Liver (tissue), 9 donors: ENCODE results near the gene BSN. TPM values are rescaled to one million over a fixed set of nuclear protein-coding genes. Genes with fewer than 3 reads are reported as not detected.

Source experiments
- DNase-seq: peaks from one replicate; pipeline ENCODE4 v3.0.0-alpha.2; 2017; ENCODE audit warnings: low spot score
- H3K27ac ChIP-seq, 2 donors: one replicate each; pipeline ENCODE4 v1.7.0; 2013; ENCODE audit warnings: inconsistent platforms in 2 of 2, low read length in 2 of 2, control low read depth in 1 of 2, low read depth in 1 of 2, mild to moderate bottlenecking in 1 of 2
- H3K27me3 ChIP-seq, 4 donors: one replicate each; pipeline versions ENCODE4 v1.6.1 to v1.7.0; 2013; ENCODE audit warnings: low read length in 3 of 4, inconsistent platforms in 1 of 4, mild to moderate bottlenecking in 1 of 4, moderate library complexity in 1 of 4; ENCODE audit not compliant: control insufficient read depth in 4 of 4, insufficient read depth in 4 of 4
- H3K36me3 ChIP-seq, 4 donors: one replicate each; pipeline versions ENCODE4 v1.6.1 to v1.7.0; 2013; ENCODE audit warnings: low read length in 3 of 4, mild to moderate bottlenecking in 3 of 4, low read depth in 1 of 4, moderate library complexity in 1 of 4; ENCODE audit not compliant: control insufficient read depth in 4 of 4, insufficient read depth in 3 of 4
- H3K4me1 ChIP-seq, 4 donors: one replicate each; pipeline versions ENCODE4 v1.6.1 to v1.7.0; 2013; ENCODE audit warnings: low read length in 3 of 4, mild to moderate bottlenecking in 3 of 4, moderate library complexity in 1 of 4; ENCODE audit not compliant: control insufficient read depth in 4 of 4, insufficient read depth in 4 of 4
- H3K4me3 ChIP-seq, 3 donors: one replicate each; pipeline versions ENCODE4 v1.6.1 to v1.7.0; 2013; ENCODE audit warnings: low read length in 3 of 3, control low read depth in 1 of 3, low read depth in 1 of 3, mild to moderate bottlenecking in 1 of 3
- H3K9ac ChIP-seq, 2 donors: one replicate each; pipeline ENCODE4 v1.7.0; 2013; ENCODE audit warnings: low read length in 2 of 2, mild to moderate bottlenecking in 2 of 2, moderate library complexity in 2 of 2, control low read depth in 1 of 2, low read depth in 1 of 2
- H3K9me3 ChIP-seq, 4 donors: one replicate each; pipeline versions ENCODE4 v1.6.1 to v1.7.0; 2013; ENCODE audit warnings: low read length in 3 of 4; ENCODE audit not compliant: control insufficient read depth in 4 of 4
- EGR1 ChIP-seq, 2 donors: IDR thresholded peaks; 2 replicates each; pipeline ENCODE4 v1.6.1; 2016 to 2018; ENCODE audit warnings: antibody characterized with exemption in 2 of 2, low read depth in 2 of 2
- FOXA1 ChIP-seq: IDR thresholded peaks from 2 replicates; pipeline ENCODE4 v1.6.1; 2016; ENCODE audit warnings: antibody characterized with exemption
- FOXA2 ChIP-seq: IDR thresholded peaks from 2 replicates; pipeline ENCODE4 v1.6.1; 2016; ENCODE audit warnings: antibody characterized with exemption
- GABPA ChIP-seq, 2 donors: IDR thresholded peaks in 1 of 2; conservative IDR thresholded peaks in 1 of 2; 2 replicates each; pipeline ENCODE4 v1.6.1; 2016; ENCODE audit warnings: antibody characterized with exemption in 2 of 2, mild to moderate bottlenecking in 1 of 2, moderate library complexity in 1 of 2
- HNF4A ChIP-seq, 2 donors: conservative IDR thresholded peaks; 2 replicates each; pipeline ENCODE4 v1.6.1; 2016; ENCODE audit warnings: antibody characterized with exemption in 2 of 2, mild to moderate bottlenecking in 2 of 2
- HNF4G ChIP-seq: IDR thresholded peaks from 2 replicates; pipeline ENCODE4 v1.6.1; 2016; ENCODE audit warnings: antibody characterized with exemption
- JUND ChIP-seq, 2 donors: IDR thresholded peaks; 2 replicates each; pipeline ENCODE4 v1.6.1; 2016; ENCODE audit warnings: antibody characterized with exemption in 2 of 2
- NR2F2 ChIP-seq: IDR thresholded peaks from 2 replicates; pipeline ENCODE4 v1.6.1; 2016; ENCODE audit warnings: antibody characterized with exemption
- RAD21 ChIP-seq, 2 donors: IDR thresholded peaks; 2 replicates each; pipeline ENCODE4 v1.6.1; 2016; ENCODE audit warnings: antibody characterized with exemption in 2 of 2, mild to moderate bottlenecking in 2 of 2
- TAF1 ChIP-seq: conservative IDR thresholded peaks from 2 replicates; pipeline ENCODE4 v1.6.1; 2016; ENCODE audit warnings: antibody characterized with exemption, mild to moderate bottlenecking
- YY1 ChIP-seq: IDR thresholded peaks from 2 replicates; pipeline ENCODE4 v1.6.1; 2016; ENCODE audit warnings: antibody characterized with exemption, mild to moderate bottlenecking
- WGBS: extraction: QIAGEN DNeasy Blood & Tissue Kit; methylation state at CpG from one replicate; pipeline ENCODE4 v1.1.7; 2013; 5-methylcytosine and 5-hydroxymethylcytosine counted together
- polyA plus RNA-seq, 2 donors: library from polyadenylated mRNA; stranded (reverse) in 1 of 2; unstranded in 1 of 2; fragments of 200-250 nt in 1 of 2; fragments of >200 nt in 1 of 2; fragmentation: Nextera tagmentation in 1 of 2; extraction: Ambion mirVana in 1 of 2; gene quantifications; one replicate each; pipeline versions ENCODE4 v1.2.1 to v1.2.3, GENCODE V29; 2013 to 2015
- total RNA-seq, 2 donors: library from RNA; depleted of rRNA; stranded (reverse); fragments of >200 nt; gene quantifications; one replicate each; pipeline ENCODE4 v1.2.3, GENCODE V29; 2014
- TF ChIP-seq, protein P1 (sequence below): IDR thresholded peaks from 2 replicates; pipeline ENCODE4 v1.6.1; 2016; ENCODE audit warnings: antibody characterized with exemption, mild to moderate bottlenecking
- TF ChIP-seq, protein P2 (sequence below): IDR thresholded peaks from 2 replicates; pipeline ENCODE4 v1.6.1; 2016; ENCODE audit warnings: antibody characterized with exemption
- TF ChIP-seq, protein P3 (sequence below): IDR thresholded peaks from 2 replicates; pipeline ENCODE4 v1.6.1; 2016; ENCODE audit warnings: antibody characterized with exemption
- donor health status: healthy.
- donor health status: healthy.
- donor health status: healthy.
- donor health status: healthy.
- donor health status: healthy.

The BSN gene
- total and polyA plus RNA-seq, 4 donors: 0.32 to 0.67 (median 0.40) TPM

DNA sequence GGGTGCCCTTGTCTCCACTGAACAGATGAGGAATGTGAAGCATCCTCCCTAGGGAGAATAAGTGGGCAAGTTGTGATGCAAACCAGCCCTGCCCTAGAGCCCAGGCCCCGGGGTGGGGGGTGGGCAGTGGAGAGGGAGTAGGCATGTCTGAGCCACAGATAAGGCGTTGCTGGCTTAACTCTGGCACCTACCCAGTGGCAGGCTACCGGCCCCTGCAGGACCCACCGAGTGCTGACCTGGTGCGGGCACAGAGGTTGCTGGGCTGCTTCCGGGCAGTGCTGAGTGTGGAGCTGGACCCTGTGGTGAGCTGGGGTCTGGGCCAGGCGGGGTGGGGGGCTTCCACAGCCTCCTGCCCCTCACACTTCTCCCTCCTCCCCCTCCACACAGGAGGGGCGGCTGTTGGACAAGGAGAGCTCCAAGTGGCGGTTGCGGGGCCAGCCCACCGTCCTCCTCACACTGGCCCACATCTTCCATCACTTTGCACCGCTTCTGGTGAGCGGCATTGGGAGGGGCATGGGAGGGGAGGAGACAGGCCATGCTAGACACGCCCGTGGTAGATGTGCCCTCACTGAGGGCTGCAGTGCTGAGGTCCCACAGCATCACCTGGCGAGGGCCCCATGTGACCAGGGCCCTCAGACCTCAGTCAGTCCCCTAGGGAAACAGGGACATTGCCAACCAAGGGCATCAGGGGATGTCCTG, 145.2 kb downstream of the BSN start:
- TF ChIP-seq, protein P1, sequence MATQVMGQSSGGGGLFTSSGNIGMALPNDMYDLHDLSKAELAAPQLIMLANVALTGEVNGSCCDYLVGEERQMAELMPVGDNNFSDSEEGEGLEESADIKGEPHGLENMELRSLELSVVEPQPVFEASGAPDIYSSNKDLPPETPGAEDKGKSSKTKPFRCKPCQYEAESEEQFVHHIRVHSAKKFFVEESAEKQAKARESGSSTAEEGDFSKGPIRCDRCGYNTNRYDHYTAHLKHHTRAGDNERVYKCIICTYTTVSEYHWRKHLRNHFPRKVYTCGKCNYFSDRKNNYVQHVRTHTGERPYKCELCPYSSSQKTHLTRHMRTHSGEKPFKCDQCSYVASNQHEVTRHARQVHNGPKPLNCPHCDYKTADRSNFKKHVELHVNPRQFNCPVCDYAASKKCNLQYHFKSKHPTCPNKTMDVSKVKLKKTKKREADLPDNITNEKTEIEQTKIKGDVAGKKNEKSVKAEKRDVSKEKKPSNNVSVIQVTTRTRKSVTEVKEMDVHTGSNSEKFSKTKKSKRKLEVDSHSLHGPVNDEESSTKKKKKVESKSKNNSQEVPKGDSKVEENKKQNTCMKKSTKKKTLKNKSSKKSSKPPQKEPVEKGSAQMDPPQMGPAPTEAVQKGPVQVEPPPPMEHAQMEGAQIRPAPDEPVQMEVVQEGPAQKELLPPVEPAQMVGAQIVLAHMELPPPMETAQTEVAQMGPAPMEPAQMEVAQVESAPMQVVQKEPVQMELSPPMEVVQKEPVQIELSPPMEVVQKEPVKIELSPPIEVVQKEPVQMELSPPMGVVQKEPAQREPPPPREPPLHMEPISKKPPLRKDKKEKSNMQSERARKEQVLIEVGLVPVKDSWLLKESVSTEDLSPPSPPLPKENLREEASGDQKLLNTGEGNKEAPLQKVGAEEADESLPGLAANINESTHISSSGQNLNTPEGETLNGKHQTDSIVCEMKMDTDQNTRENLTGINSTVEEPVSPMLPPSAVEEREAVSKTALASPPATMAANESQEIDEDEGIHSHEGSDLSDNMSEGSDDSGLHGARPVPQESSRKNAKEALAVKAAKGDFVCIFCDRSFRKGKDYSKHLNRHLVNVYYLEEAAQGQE: no peak
- TF ChIP-seq, protein P2, sequence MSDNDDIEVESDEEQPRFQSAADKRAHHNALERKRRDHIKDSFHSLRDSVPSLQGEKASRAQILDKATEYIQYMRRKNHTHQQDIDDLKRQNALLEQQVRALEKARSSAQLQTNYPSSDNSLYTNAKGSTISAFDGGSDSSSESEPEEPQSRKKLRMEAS: no peak
- TF ChIP-seq HNF4G (no peak), FOXA2 (no peak)
- peaks cover 29 to 66% (median 36%) of the 10 kb centered on the region in 4 donors for H3K36me3 ChIP-seq
- no peak overlapping the region for H3K9ac ChIP-seq
- no peak overlapping the region for H3K4me3 ChIP-seq
- H3K27me3 ChIP-seq: no peaks in the 10 kb centered on the region
- DNase-seq: no peak
- H3K9me3 ChIP-seq: no peaks in the 10 kb centered on the region
- no peak overlapping the region for H3K27ac ChIP-seq
- H3K4me1 ChIP-seq: peaks cover 0 to 1% (median under 1%) of the 10 kb centered on the region in 4 donors
- 92% methylated on average over 16 of the region's 16 CpGs for WGBS

DNA sequence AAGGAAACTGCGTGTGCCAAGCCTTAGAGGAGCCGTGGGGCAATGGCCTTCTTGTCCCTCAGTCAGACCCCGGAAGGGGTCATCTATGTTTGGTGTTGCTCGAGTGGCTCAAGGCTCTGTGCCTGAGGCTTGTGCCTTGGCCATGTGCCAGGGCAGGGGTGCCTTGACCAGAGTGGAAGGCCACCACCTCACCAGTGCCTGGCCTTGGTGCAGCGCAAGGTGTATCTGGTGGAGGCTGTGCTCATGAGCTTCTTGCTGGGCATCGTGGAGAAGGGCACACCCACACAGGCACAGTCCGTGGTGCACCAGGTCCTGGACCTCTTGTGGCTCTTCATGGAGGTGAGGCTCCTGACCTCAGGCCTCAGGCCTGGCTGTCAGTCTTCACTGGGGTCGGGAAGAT, 145.7 kb downstream of the BSN start:
- Histone ChIP-seq H3K27me3 (no peaks in the 10 kb centered on the region), H3K4me1 (no peaks in the 10 kb centered on the region), H3K9ac (no peak overlapping the region), H3K36me3 (peaks cover 32 to 70% (median 38%) of the 10 kb centered on the region in 4 donors), H3K4me3 (no peak overlapping the region), H3K9me3 (no peaks in the 10 kb centered on the region), H3K27ac (no peak overlapping the region)
- no peak for DNase-seq
- WGBS: 81% methylated on average over 8 of the region's 8 CpGs
- TF ChIP-seq RAD21 (IDR thresholded peaks at IDR 0.05): no peak
- TF ChIP-seq HNF4G: no peak
- TF ChIP-seq JUND (IDR thresholded peaks at IDR 0.05): no peak
- TF ChIP-seq, protein P1: no peak

DNA sequence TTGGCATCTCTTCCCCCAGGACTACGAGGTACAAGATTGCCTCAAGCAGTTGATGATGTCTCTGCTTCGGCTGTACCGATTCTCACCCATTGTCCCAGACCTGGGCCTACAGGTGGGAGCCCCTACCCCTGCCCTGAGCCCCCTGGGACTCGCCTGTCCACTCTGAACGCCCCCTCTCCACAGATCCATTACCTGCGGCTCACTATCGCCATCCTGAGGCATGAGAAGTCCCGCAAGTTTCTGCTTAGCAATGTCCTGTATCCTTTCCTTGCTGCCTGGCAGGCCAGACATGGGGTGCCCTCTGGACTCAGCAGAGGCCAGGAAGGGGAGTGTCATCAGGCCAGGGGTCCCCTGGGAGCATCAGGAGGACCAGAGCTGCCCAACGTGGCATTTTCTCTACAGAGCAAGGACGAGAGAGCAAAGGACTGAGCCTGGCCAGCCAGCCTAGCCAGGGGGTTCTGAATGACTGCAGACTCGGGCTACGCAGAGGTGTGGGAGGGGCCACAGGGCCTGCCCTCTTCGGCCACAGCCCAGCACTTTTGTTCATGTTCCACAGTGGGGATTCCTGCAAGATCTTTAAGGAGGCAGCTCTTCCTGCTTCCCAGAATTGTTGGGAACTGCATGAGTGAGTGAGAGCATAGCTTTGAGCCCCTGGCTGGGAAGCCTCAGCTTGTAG, 146.3 kb downstream of the BSN start:
- no peak for TF ChIP-seq GABPA (IDR thresholded peaks at IDR 0.05 in 1 of 2, conservative IDR thresholded peaks at IDR 0.05 in 1 of 2)
- TF ChIP-seq HNF4A (conservative IDR thresholded peaks at IDR 0.05): no peak
- no peak for TF ChIP-seq FOXA2
- no peak for TF ChIP-seq NR2F2
- TF ChIP-seq HNF4G: no peak
- no peak for TF ChIP-seq YY1
- no peak for TF ChIP-seq FOXA1
- TF ChIP-seq, protein P3, sequence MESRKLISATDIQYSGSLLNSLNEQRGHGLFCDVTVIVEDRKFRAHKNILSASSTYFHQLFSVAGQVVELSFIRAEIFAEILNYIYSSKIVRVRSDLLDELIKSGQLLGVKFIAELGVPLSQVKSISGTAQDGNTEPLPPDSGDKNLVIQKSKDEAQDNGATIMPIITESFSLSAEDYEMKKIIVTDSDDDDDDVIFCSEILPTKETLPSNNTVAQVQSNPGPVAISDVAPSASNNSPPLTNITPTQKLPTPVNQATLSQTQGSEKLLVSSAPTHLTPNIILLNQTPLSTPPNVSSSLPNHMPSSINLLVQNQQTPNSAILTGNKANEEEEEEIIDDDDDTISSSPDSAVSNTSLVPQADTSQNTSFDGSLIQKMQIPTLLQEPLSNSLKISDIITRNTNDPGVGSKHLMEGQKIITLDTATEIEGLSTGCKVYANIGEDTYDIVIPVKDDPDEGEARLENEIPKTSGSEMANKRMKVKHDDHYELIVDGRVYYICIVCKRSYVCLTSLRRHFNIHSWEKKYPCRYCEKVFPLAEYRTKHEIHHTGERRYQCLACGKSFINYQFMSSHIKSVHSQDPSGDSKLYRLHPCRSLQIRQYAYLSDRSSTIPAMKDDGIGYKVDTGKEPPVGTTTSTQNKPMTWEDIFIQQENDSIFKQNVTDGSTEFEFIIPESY: no peak
- TF ChIP-seq, protein P2: no peak
- TF ChIP-seq TAF1: no peak
- TF ChIP-seq EGR1 (IDR thresholded peaks at IDR 0.05; ENCODE audit: low read depth in 2 of 2): no peak
- TF ChIP-seq RAD21 (IDR thresholded peaks at IDR 0.05): no peak
- TF ChIP-seq JUND (IDR thresholded peaks at IDR 0.05): no peak
- H3K4me3 ChIP-seq: no peak overlapping the region
- WGBS: 85% methylated on average over 13 of the region's 13 CpGs

More for the DNA sequence above, 146.3 kb downstream of the BSN start:
- no peaks in the 10 kb centered on the region for H3K4me1 ChIP-seq
- H3K9me3 ChIP-seq: no peaks in the 10 kb centered on the region
- no peak for DNase-seq
- H3K27me3 ChIP-seq: no peaks in the 10 kb centered on the region
- H3K36me3 ChIP-seq: peaks cover 34 to 76% (median 41%) of the 10 kb centered on the region in 4 donors
- H3K27ac ChIP-seq: no peak overlapping the region
- no peak overlapping the region for H3K9ac ChIP-seq
